Subcutaneous adipose tissue (tissue), 4 donors: ENCODE data around the gene GMCL2. TPM values are rescaled to one million over a fixed set of nuclear protein-coding genes. Genes with fewer than 3 reads are reported as not detected.

Experiments
- CTCF ChIP-seq: fragments of 450-650 bp; IDR thresholded peaks from one replicate; pipeline ENCODE4 v1.5.1; 2016; ENCODE audit warnings: low read depth, mild to moderate bottlenecking, control low read depth, antibody characterized with exemption, moderate library complexity
- total RNA-seq, 4 donors: library from RNA; depleted of rRNA; stranded (reverse); fragments of >200 nt; gene quantifications; one replicate each; pipeline ENCODE4 v1.1.0, GENCODE V29; 2016

Gene GMCL2
- total RNA-seq, 4 donors from 2014 or later: not detected

GRCh38 chr5:178204182-178204934, 17.2 kb upstream of the GMCL2 start, which contains the start of gene HNRNPAB:
Gene HNRNPAB (plus strand): TSS chr5:178204533. CDS start chr5:178204838, 305 bp downstream.
- no peak for TF ChIP-seq CTCF

GRCh38 chr5:178203670-178204181, 16.6 kb upstream of the GMCL2 start:
- TF ChIP-seq CTCF: no peak

GRCh38 chr5:178202541-178202940, 15.4 kb upstream of the GMCL2 start:
- TF ChIP-seq CTCF: no peak

GRCh38 chr5:178201927-178202235, 14.7 kb upstream of the GMCL2 start:
- TF ChIP-seq CTCF: no peak

- TF ChIP-seq CTCF: no peak
Measured at GRCh38 chr5:178201221-178201926, 14.2 kb upstream of the GMCL2 start.

GRCh38 chr5:178199581-178200434, 12.6 kb upstream of the GMCL2 start:
- TF ChIP-seq CTCF: no peak
